ENCODE results near the gene IQCC.

DNA sequence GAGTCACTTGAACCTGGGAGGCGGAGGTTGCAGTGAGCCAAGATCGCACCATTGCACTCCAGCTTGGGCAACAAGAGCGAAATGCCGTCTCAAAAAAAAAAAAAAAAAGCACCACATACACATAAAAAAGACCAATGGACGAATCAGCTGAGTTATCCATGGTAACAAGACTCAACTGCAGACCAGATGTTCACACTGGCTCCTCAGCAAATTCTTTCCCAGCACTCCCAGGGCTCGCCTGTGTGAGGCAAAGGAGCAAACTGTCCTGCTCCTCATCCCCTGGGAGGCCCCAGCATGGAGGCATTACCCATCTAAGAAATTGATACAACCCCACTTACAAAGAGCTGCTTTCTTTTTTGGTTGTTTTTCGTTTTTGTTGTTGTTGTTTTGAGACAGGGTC, 13.6 kb downstream of the IQCC start:
- no peak for TF ChIP-seq CTCF (IDR thresholded peaks at IDR 0.05; ENCODE audit: low read depth, low read length)
- TF ChIP-seq EZH2phosphoT487 (IDR thresholded peaks at IDR 0.05; ENCODE audit: low read depth) = no peak
